GM12873 (cell line): ENCODE measurements around the gene ZNF839.

ENCODE experiments used
- CTCF ChIP-seq: IDR thresholded peaks from 2 replicates; pipeline ENCODE4 v1.5.1; 2012; ENCODE audit warnings: low read depth, mild to moderate bottlenecking, moderate library complexity, low read length, control low read depth; ENCODE audit not compliant: insufficient read depth; ENCODE audit errors: missing control alignments

ZNF839 gene

GRCh38 chr14:102362084-102362483 lies 42.5 kb downstream of the ZNF839 start:
- TF ChIP-seq CTCF = no peak

GRCh38 chr14:102362545-102363181 lies 43.1 kb downstream of the ZNF839 start, which contains the start of the genes CINP and TECPR2:
Gene CINP, minus strand, starts transcription at chr14:102362890. Its CDS starts 39 bp downstream, at chr14:102362851.
Gene TECPR2, plus strand, starts transcription at chr14:102362941. Its CDS starts 13,781 bp downstream, at chr14:102376722.
- no peak for TF ChIP-seq CTCF

GRCh38 chr14:102363182-102363943 lies 43.8 kb downstream of the ZNF839 start:
- no peak for TF ChIP-seq CTCF

- no peak for TF ChIP-seq CTCF
These were observed 50.8 kb downstream of the ZNF839 start for GRCh38 chr14:102370305-102370809.

GRCh38 chr14:102371361-102371760 lies 51.8 kb downstream of the ZNF839 start:
- TF ChIP-seq CTCF = no peak

GRCh38 chr14:102373110-102373509 lies 53.6 kb downstream of the ZNF839 start:
- no peak for TF ChIP-seq CTCF

GRCh38 chr14:102374264-102374663 lies 54.7 kb downstream of the ZNF839 start:
- no peak for TF ChIP-seq CTCF
